ENCODE measurements around the gene NKX1-2.

DNA sequence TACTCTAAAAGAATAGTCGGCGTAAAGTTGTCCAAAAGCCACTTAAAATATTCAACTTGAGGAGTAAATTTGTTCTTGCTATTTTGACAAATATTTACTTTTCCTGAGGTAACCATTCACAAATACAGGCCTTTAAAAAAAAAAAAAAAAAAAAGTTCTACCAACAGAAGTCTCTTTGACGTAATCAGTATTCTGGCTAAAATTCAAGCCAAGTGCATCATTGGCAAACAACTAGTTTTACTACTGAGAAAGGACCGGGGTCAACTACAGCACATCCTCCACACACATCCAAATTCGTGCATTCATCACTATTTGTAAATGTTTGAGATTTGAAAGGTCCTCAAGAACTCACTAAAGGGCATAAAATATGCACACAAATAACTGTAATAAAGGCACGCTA is 33.1 kb downstream of the NKX1-2 start:
- TF ChIP-seq, protein P1, sequence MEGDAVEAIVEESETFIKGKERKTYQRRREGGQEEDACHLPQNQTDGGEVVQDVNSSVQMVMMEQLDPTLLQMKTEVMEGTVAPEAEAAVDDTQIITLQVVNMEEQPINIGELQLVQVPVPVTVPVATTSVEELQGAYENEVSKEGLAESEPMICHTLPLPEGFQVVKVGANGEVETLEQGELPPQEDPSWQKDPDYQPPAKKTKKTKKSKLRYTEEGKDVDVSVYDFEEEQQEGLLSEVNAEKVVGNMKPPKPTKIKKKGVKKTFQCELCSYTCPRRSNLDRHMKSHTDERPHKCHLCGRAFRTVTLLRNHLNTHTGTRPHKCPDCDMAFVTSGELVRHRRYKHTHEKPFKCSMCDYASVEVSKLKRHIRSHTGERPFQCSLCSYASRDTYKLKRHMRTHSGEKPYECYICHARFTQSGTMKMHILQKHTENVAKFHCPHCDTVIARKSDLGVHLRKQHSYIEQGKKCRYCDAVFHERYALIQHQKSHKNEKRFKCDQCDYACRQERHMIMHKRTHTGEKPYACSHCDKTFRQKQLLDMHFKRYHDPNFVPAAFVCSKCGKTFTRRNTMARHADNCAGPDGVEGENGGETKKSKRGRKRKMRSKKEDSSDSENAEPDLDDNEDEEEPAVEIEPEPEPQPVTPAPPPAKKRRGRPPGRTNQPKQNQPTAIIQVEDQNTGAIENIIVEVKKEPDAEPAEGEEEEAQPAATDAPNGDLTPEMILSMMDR (conservative IDR thresholded peaks at IDR 0.05; ENCODE audit: low read depth, low read length) = no peak
- TF ChIP-seq RCOR1 (IDR thresholded peaks at IDR 0.05; ENCODE audit: insufficient replicate concordance, low read length) (no peak), FOS (IDR thresholded peaks at IDR 0.05; ENCODE audit: low read depth, low read length) (no peak), RAD21 (IDR thresholded peaks at IDR 0.05; ENCODE audit: low read length) (no peak), POLR2A (IDR thresholded peaks at IDR 0.05; ENCODE audit: low read depth, low read length) (no peak), SMC3 (IDR thresholded peaks at IDR 0.05; ENCODE audit: low read depth, low read length) (no peak), MXI1 (IDR thresholded peaks at IDR 0.05; ENCODE audit: borderline replicate concordance, low read depth, low read length) (no peak), BHLHE40 (IDR thresholded peaks at IDR 0.05; ENCODE audit: low read depth, low read length) (no peak), MAFK (IDR thresholded peaks at IDR 0.05; ENCODE audit: low read depth, low read length) (no peak), CEBPB (IDR thresholded peaks at IDR 0.05; ENCODE audit: low read depth, low read length) (no peak)
- TF ChIP-seq, protein P2, sequence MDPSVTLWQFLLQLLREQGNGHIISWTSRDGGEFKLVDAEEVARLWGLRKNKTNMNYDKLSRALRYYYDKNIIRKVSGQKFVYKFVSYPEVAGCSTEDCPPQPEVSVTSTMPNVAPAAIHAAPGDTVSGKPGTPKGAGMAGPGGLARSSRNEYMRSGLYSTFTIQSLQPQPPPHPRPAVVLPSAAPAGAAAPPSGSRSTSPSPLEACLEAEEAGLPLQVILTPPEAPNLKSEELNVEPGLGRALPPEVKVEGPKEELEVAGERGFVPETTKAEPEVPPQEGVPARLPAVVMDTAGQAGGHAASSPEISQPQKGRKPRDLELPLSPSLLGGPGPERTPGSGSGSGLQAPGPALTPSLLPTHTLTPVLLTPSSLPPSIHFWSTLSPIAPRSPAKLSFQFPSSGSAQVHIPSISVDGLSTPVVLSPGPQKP (IDR thresholded peaks at IDR 0.05; ENCODE audit: borderline replicate concordance, low read depth, low read length) = no peak
